ENCODE measurements around the gene GARIN5A. TPM values are rescaled to one million over a fixed set of nuclear protein-coding genes. Genes with fewer than 3 reads are reported as not detected.
A peak's percentile ranks its signal among the peaks of the same experiment; 100 is the strongest.

GARIN5A gene
- total RNA-seq, 2 experiments from 2014 or later = 0.33 TPM; not detected in 1

- H3K4me3 Mint-ChIP-seq = no peak overlapping the region
- peaks cover 8% of the 10 kb centered on the region for H3K9me3 Mint-ChIP-seq
- DNase-seq = no peak
- H3K36me3 Mint-ChIP-seq (ENCODE audit: low read depth) = peaks cover 7% of the 10 kb centered on the region
- H3K27ac Mint-ChIP-seq = no peak overlapping the region
- H3K27me3 Mint-ChIP-seq = no peaks in the 10 kb centered on the region
- CTCF ChIA-PET = no interaction called here
- peaks cover 10% of the 10 kb centered on the region for H3K4me1 Mint-ChIP-seq
- POLR2A ChIA-PET = no interaction called here
Measured at GRCh38 chr19:50490411-50490811, 13.8 kb upstream of the GARIN5A start.

- Mint-ChIP-seq H3K4me3 (no peak overlapping the region), H3K27ac (no peak overlapping the region), H3K4me1 (peaks cover 10% of the 10 kb centered on the region), H3K27me3 (no peaks in the 10 kb centered on the region), H3K36me3 (ENCODE audit: low read depth) (peaks cover 15% of the 10 kb centered on the region), H3K9me3 (peaks cover 10% of the 10 kb centered on the region)
- ChIA-PET POLR2A (no interaction called here), CTCF (no interaction called here)
- no peak for DNase-seq
Measured at GRCh38 chr19:50489461-50490011, 12.9 kb upstream of the GARIN5A start.

GRCh38 chr19:50488389-50489194 is 11.9 kb upstream of the GARIN5A start:
- no peaks in the 10 kb centered on the region for H3K27me3 Mint-ChIP-seq
- H3K4me3 Mint-ChIP-seq = no peak overlapping the region
- H3K9me3 Mint-ChIP-seq = peaks cover 10% of the 10 kb centered on the region
- H3K4me1 Mint-ChIP-seq = peaks cover 10% of the 10 kb centered on the region
- H3K27ac Mint-ChIP-seq = no peak overlapping the region
- H3K36me3 Mint-ChIP-seq (ENCODE audit: low read depth) = peaks cover 15% of the 10 kb centered on the region
- DNase-seq = no peak
- ChIA-PET CTCF (no interaction called here), POLR2A (no interaction called here)

GRCh38 chr19:50486823-50487515 is 10.3 kb upstream of the GARIN5A start:
- H3K9me3 Mint-ChIP-seq = peaks cover 10% of the 10 kb centered on the region
- H3K36me3 Mint-ChIP-seq (ENCODE audit: low read depth) = peaks cover 19% of the 10 kb centered on the region
- no peaks in the 10 kb centered on the region for H3K27me3 Mint-ChIP-seq
- no peak overlapping the region for H3K4me3 Mint-ChIP-seq
- H3K27ac Mint-ChIP-seq = no peak overlapping the region
- ChIA-PET CTCF (interaction anchor here (1.0 kb wide), 1 partner anchor 15 kb away, joined by 3 read pairs; no protein-coding TSS in a partner anchor), POLR2A (interaction anchor here (0.9 kb wide), 1 partner anchor 12 kb away, joined by 3 read pairs; no protein-coding TSS in a partner anchor)
- peak; percentile 63 for DNase-seq
- H3K4me1 Mint-ChIP-seq = peaks cover 6% of the 10 kb centered on the region

GRCh38 chr19:50485284-50485955 is 8.8 kb upstream of the GARIN5A start:
- ChIA-PET CTCF (no interaction called here), POLR2A (interaction anchor here (0.8 kb wide), 1 partner anchor 13 kb away, joined by 3 read pairs; no protein-coding TSS in a partner anchor)
- Mint-ChIP-seq H3K4me1 (no peaks in the 10 kb centered on the region), H3K27me3 (no peaks in the 10 kb centered on the region), H3K27ac (no peak overlapping the region), H3K9me3 (peaks cover 10% of the 10 kb centered on the region), H3K4me3 (no peak overlapping the region), H3K36me3 (ENCODE audit: low read depth) (peaks cover 27% of the 10 kb centered on the region)
- DNase-seq = no peak

GRCh38 chr19:50482916-50483315 is 6.3 kb upstream of the GARIN5A start:
- POLR2A ChIA-PET = interaction anchor here (0.6 kb wide), 1 partner anchor 228 kb away, joined by 3 read pairs; no protein-coding TSS in a partner anchor
- DNase-seq = no peak
- Mint-ChIP-seq H3K4me1 (peaks cover 7% of the 10 kb centered on the region), H3K4me3 (no peak overlapping the region), H3K27me3 (no peaks in the 10 kb centered on the region), H3K36me3 (ENCODE audit: low read depth) (peaks cover 38% of the 10 kb centered on the region), H3K9me3 (peaks cover 10% of the 10 kb centered on the region), H3K27ac (no peak overlapping the region)
- CTCF ChIA-PET = no interaction called here

- H3K4me1 Mint-ChIP-seq = peaks cover 12% of the 10 kb centered on the region
- no peak overlapping the region for H3K4me3 Mint-ChIP-seq
- ChIA-PET POLR2A (no interaction called here), CTCF (no interaction called here)
- H3K36me3 Mint-ChIP-seq (ENCODE audit: low read depth) = peaks cover 44% of the 10 kb centered on the region
- no peak overlapping the region for H3K27ac Mint-ChIP-seq
- H3K9me3 Mint-ChIP-seq = peaks cover 10% of the 10 kb centered on the region
- no peak for DNase-seq
- no peaks in the 10 kb centered on the region for H3K27me3 Mint-ChIP-seq
Measured at GRCh38 chr19:50482271-50482855, 5.7 kb upstream of the GARIN5A start.

GRCh38 chr19:50481351-50482149 is 4.9 kb upstream of the GARIN5A start:
- Mint-ChIP-seq H3K4me1 (peaks cover 17% of the 10 kb centered on the region), H3K9me3 (peaks cover 8% of the 10 kb centered on the region), H3K36me3 (ENCODE audit: low read depth) (peaks cover 45% of the 10 kb centered on the region), H3K27ac (no peak overlapping the region), H3K27me3 (no peaks in the 10 kb centered on the region), H3K4me3 (no peak overlapping the region)
- ChIA-PET POLR2A (no interaction called here), CTCF (no interaction called here)
- DNase-seq = no peak

- ChIA-PET CTCF (no interaction called here), POLR2A (no interaction called here)
- DNase-seq = no peak
- Mint-ChIP-seq H3K9me3 (peaks cover 2% of the 10 kb centered on the region), H3K36me3 (ENCODE audit: low read depth) (peaks cover 42% of the 10 kb centered on the region), H3K27ac (no peak overlapping the region), H3K27me3 (no peaks in the 10 kb centered on the region), H3K4me3 (no peak overlapping the region), H3K4me1 (peaks cover 20% of the 10 kb centered on the region)
Measured at GRCh38 chr19:50480281-50481111, 3.8 kb upstream of the GARIN5A start.

GRCh38 chr19:50479761-50480251 is 3.2 kb upstream of the GARIN5A start:
- Mint-ChIP-seq H3K4me3 (no peak overlapping the region), H3K4me1 (peaks cover 23% of the 10 kb centered on the region), H3K27me3 (no peaks in the 10 kb centered on the region), H3K9me3 (no peaks in the 10 kb centered on the region), H3K36me3 (ENCODE audit: low read depth) (peaks cover 35% of the 10 kb centered on the region), H3K27ac (no peak overlapping the region)
- no peak for DNase-seq
- POLR2A ChIA-PET = interaction anchor here (2.3 kb wide), 1 partner anchor 31 kb away, joined by 9 read pairs; the partner anchor contains the start of gene JOSD2
- CTCF ChIA-PET = interaction anchor here (0.6 to 1.7 kb wide), 2 partner anchors 123 to 232 kb away, joined by 5 to 7 read pairs; no protein-coding TSS in a partner anchor

GRCh38 chr19:50478901-50479715 is 2.5 kb upstream of the GARIN5A start:
- ChIA-PET POLR2A (interaction anchor here (0.7 to 2.3 kb wide), 2 partner anchors 32 to 122 kb away, joined by 3 to 9 read pairs; partner anchors contain the start of gene JOSD2), CTCF (interaction anchor here (0.6 to 1.7 kb wide), 2 partner anchors 122 to 231 kb away, joined by 5 to 7 read pairs; no protein-coding TSS in a partner anchor)
- Mint-ChIP-seq H3K9me3 (no peaks in the 10 kb centered on the region), H3K36me3 (ENCODE audit: low read depth) (peaks cover 34% of the 10 kb centered on the region), H3K27ac (no peak overlapping the region), H3K4me1 (peaks cover 23% of the 10 kb centered on the region), H3K27me3 (no peaks in the 10 kb centered on the region), H3K4me3 (no peak overlapping the region)
- no peak for DNase-seq

All from activated CD4-positive, alpha-beta memory T cell treated with anti-CD3 and anti-CD28 coated beads, Interleukin-2, amount 10 ng/mL, durations not matched to agents 7 days and 5 days (primary cell).